Body of pancreas (tissue), 4 donors: ENCODE results near the gene GNB4. TPM values are rescaled to one million over a fixed set of nuclear protein-coding genes. Genes with fewer than 3 reads are reported as not detected.

Experiments
- ATAC-seq: fragments of 150-250 bp; one replicate; pipeline ENCODE4 v1.9.1; 2016
- DNase-seq, 4 donors: peaks; one replicate each; pipeline ENCODE4 v3.0.0-alpha.2; 2019
- H3K27ac ChIP-seq, 4 donors: fragments of 200-600 bp; sonication (generic); 1 replicate in 3 of 4; 2 replicates in 1 of 4; pipeline versions ENCODE4 v1.5.1 to v1.6.1; 2016 to 2019; ENCODE audit warnings: mild to moderate bottlenecking in 1 of 4, mixed read lengths in 1 of 4, moderate library complexity in 1 of 4
- H3K27me3 ChIP-seq, 2 donors: fragments of 200-600 bp; sonication (generic); one replicate each; pipeline ENCODE4 v1.6.0; 2016; ENCODE audit warnings: mild to moderate bottlenecking in 1 of 2
- H3K36me3 ChIP-seq, 2 donors: fragments of 200-600 bp; sonication (generic); replicated peaks in 1 of 2; 2 replicates each; pipeline ENCODE4 v1.5.1; 2016; ENCODE audit warnings: low read depth in 2 of 2; ENCODE audit not compliant: insufficient read depth in 1 of 2
- H3K4me1 ChIP-seq: fragments of 200-600 bp; sonication (generic); one replicate; pipeline ENCODE4 v1.6.0; 2016
- H3K4me3 ChIP-seq, 2 donors: fragments of 200-600 bp; sonication (generic); 1 replicate in 1 of 2; 2 replicates in 1 of 2; pipeline ENCODE4 v1.5.1; 2016 to 2019
- H3K9me3 ChIP-seq, 3 donors: fragments of 200-600 bp; sonication (generic); 1 replicate in 2 of 3; 2 replicates in 1 of 3; pipeline ENCODE4 v1.5.1; 2016
- CTCF ChIP-seq, 7 experiments: fragments of 450-650 bp in 4 of 7; fragments of 200-600 bp in 3 of 7; sonication (generic) in 3 of 7; IDR thresholded peaks; one replicate each; pipeline ENCODE4 v1.5.1; 2016 to 2019; ENCODE audit warnings: antibody characterized with exemption in 7 of 7
- POLR2A ChIP-seq, 3 donors: fragments of 450-650 bp; IDR thresholded peaks; one replicate each; pipeline ENCODE4 v1.6.1; 2016; ENCODE audit warnings: antibody characterized with exemption in 3 of 3, mild to moderate bottlenecking in 2 of 3
- WGBS, 2 donors: methylation state at CpG; one replicate each; pipeline ENCODE4 v1.1.5; 2017; 5-methylcytosine and 5-hydroxymethylcytosine counted together
- intact Hi-C: fragments of 100-400 bp; cut with DNase I; formaldehyde crosslinking; loops from one replicate; pipeline ENCODE4 v1.15.1; 2023
- small RNA-seq: library from RNA; depleted of rRNA; stranded (forward); fragments of <200 nt; gene quantifications from one replicate; pipeline ENCODE3, GENCODE V24; 2016
- total RNA-seq, 2 donors: library from RNA; depleted of rRNA; stranded (reverse); fragments of >200 nt; gene quantifications; one replicate each; pipeline ENCODE4 v1.1.0, GENCODE V29; 2016

The GNB4 gene
- total RNA-seq, 2 donors from 2014 or later = 7.3 to 20.4 TPM

- 0% methylated on average over 29 to 61 of the region's 63 CpGs for WGBS, 2 donors
- intact Hi-C loops = no loop called here
- peaks cover 0 to 4% of the 10 kb centered on the region in 2 donors for H3K36me3 ChIP-seq
Observed at GRCh38 chr3:179347345-179348194, 103.7 kb downstream of the GNB4 start, which contains the start of gene MFN1. TSS of gene MFN1 (plus strand) at chr3:179347709. CDS start at chr3:179348852, 1,143 bp downstream.

More at GRCh38 chr3:179347345-179348194, 103.7 kb downstream of the GNB4 start, which contains the start of gene MFN1:
- DNase-seq (peak; percentile 93 to 96 (median 94)), ATAC-seq (peak; percentile 98)
- H3K27ac ChIP-seq = peak within 1 kb of the TSS; percentile 76 to 94 (median 87)
- no peaks in the 10 kb centered on the region for H3K9me3 ChIP-seq
- H3K27me3 ChIP-seq = no peaks in the 10 kb centered on the region
- peaks cover 21% of the 10 kb centered on the region for H3K4me1 ChIP-seq
- peak within 1 kb of the TSS; percentile 67 to 97 for H3K4me3 ChIP-seq
- no peak for TF ChIP-seq CTCF (IDR thresholded peaks at IDR 0.05)
- peak; percentile 77 to 88 (median 84) for TF ChIP-seq POLR2A (IDR thresholded peaks at IDR 0.05)

Small RNA genes within 50 kb of the gene (small RNA-seq; reads per million reads assigned to genes)
- not detected for gene AC007620.1

Other genes with a start within 250 kb of the GNB4 start
- 1 to 10 TPM; 6.5 to 8.2 TPM for gene KCNMB3, start 200.4 kb downstream of the GNB4 start, total RNA-seq
- gene ZNF639, start 128.4 kb downstream of the GNB4 start, total RNA-seq = 10 to 100 TPM; 17.8 to 23.3 TPM
- gene MFN1, start 103.8 kb downstream of the GNB4 start, total RNA-seq = 10 to 100 TPM; 39.4 to 84.0 TPM
- 10 to 100 TPM; 23.1 to 25.2 TPM for gene ACTL6A, start 111.5 kb upstream of the GNB4 start, total RNA-seq
- 1 to 10 TPM; 5.3 to 8.6 TPM for gene MRPL47, start 153.2 kb upstream of the GNB4 start, total RNA-seq
- 10 to 100 TPM; 41.9 to 73.7 TPM for gene NDUFB5, start 153.3 kb upstream of the GNB4 start, total RNA-seq
- 1 to 10 TPM; 5.4 to 6.9 TPM for gene USP13, start 201.6 kb upstream of the GNB4 start, total RNA-seq